Measurements from ENCODE around the gene SLC39A11. TPM values are rescaled to one million over a fixed set of nuclear protein-coding genes. Genes with fewer than 3 reads are reported as not detected.

The SLC39A11 gene
- total RNA-seq, 1 experiment from 2014 or later: 15.2 TPM

- H3K4me3 Mint-ChIP-seq: no peak overlapping the region; a peak in 1 of 5 replicates
- Histone ChIP-seq H3K23me2 (ENCODE audit: insufficient read length, low read depth, low read length, poor library complexity, severe bottlenecking) (no peaks in the 10 kb centered on the region), H3K4me1 (ENCODE audit: insufficient read depth, low read length) (no peaks in the 10 kb centered on the region; the same call in 1 of the 2 replicates), H3K4me2 (ENCODE audit: insufficient read depth, insufficient read length, low read length) (no peak overlapping the region), H3K79me2 (ENCODE audit: insufficient read depth, low read length) (no peaks in the 10 kb centered on the region), H3T11ph (ENCODE audit: low read length) (no peak overlapping the region), H3K9me3 (ENCODE audit: control insufficient read depth, low read depth, low read length) (no peaks in the 10 kb centered on the region), H2BK20ac (ENCODE audit: low read depth, low read length, poor library complexity, severe bottlenecking) (no peak overlapping the region), H2BK12ac (ENCODE audit: insufficient read length, low read depth, low read length) (no peak overlapping the region), H2BK15ac (ENCODE audit: low read depth, low read length) (no peak overlapping the region), H4K91ac (ENCODE audit: insufficient read length, low read depth, low read length) (no peak overlapping the region), H2AFZ (ENCODE audit: low read length) (no peak overlapping the region), H3K18ac (ENCODE audit: insufficient read length, low read depth, low read length) (no peak overlapping the region), H4K20me1 (ENCODE audit: control insufficient read depth, insufficient read depth, insufficient read length) (no peaks in the 10 kb centered on the region), H2BK5ac (ENCODE audit: insufficient read length, low read length) (no peak overlapping the region), H3K4ac (ENCODE audit: low read depth, low read length) (no peak overlapping the region), H4K5ac (ENCODE audit: insufficient read length, low read depth, low read length) (no peak overlapping the region), H3K56ac (ENCODE audit: insufficient read length, low read depth, low read length) (no peak overlapping the region), H2AK5ac (ENCODE audit: insufficient read length, low read length) (no peak overlapping the region), H3K79me1 (ENCODE audit: insufficient read depth, low read depth, low read length, poor library complexity, severe bottlenecking) (no peaks in the 10 kb centered on the region), H3K27me3 (ENCODE audit: insufficient read depth, low read length) (no peaks in the 10 kb centered on the region), H3K27ac (ENCODE audit: insufficient read length, low read depth, low read length) (no peak overlapping the region), H3K9ac (ENCODE audit: extremely low read depth, insufficient read length, low read length) (no peak overlapping the region), H4K8ac (replicated peaks; ENCODE audit: insufficient read length, low read depth, low read length) (no peak overlapping the region), H3K14ac (ENCODE audit: insufficient read depth, low read length) (no peak overlapping the region), H3K23ac (ENCODE audit: insufficient read length, low read depth, low read length) (no peak overlapping the region), H2BK120ac (ENCODE audit: low read depth, low read length, poor library complexity, severe bottlenecking) (no peak overlapping the region)
- no peaks in the 10 kb centered on the region for H3K9me3 Mint-ChIP-seq
- H3K27me3 Mint-ChIP-seq (ENCODE audit: low read depth): no peaks in the 10 kb centered on the region; the same call in 1 of the 2 replicates
- no CpG with 5 or more reads among the region's 2 CpGs for WGBS (ENCODE audit: extremely low coverage, insufficient read length, low lambda C conversion rate)
- no peaks in the 10 kb centered on the region for H3K36me3 Mint-ChIP-seq (ENCODE audit: insufficient read depth in 1 of 3, low read depth in 3 of 3)
- H3K27ac Mint-ChIP-seq: no peak overlapping the region
- DNase-seq: no peak
- H3K4me1 Mint-ChIP-seq: peaks cover 0 to 5% of the 10 kb centered on the region in 2 experiments
- no peak for TF ChIP-seq CTCF (conservative IDR thresholded peaks at IDR 0.05)
Observed at GRCh38 chr17:72930031-72930430, 162.5 kb downstream of the SLC39A11 start.
